Esophagus squamous epithelium (tissue), 4 donors: ENCODE data around the gene CHCHD1.

Experiments used
- CTCF ChIP-seq, 6 experiments: fragments of 450-650 bp in 4 of 6; fragments of 200-600 bp in 2 of 6; sonication (generic) in 2 of 6; IDR thresholded peaks; one replicate each; pipeline ENCODE4 v1.5.1; 2016 to 2019; ENCODE audit warnings: antibody characterized with exemption in 6 of 6, mild to moderate bottlenecking in 4 of 6, moderate library complexity in 4 of 6
- POLR2A ChIP-seq, 4 donors: fragments of 450-650 bp; IDR thresholded peaks; one replicate each; pipeline ENCODE4 v1.6.1; 2017; ENCODE audit warnings: antibody characterized with exemption in 4 of 4, mild to moderate bottlenecking in 4 of 4, moderate library complexity in 3 of 4

DNA sequence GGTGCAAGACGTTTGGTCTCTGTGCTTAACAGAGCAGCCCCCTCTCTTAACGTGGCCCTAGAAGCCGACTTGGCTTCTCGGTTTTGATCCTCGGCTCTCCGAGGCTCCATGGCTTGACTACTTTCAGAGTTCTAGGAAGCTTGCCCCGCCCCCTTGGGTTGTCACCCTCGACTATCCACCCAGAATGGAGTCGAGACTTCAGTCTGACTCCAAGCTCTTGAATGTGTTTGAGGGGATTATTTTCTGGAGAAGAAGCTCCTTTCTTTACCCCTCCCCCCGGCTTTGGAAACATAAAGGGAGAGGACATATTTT, 37.2 kb upstream of the CHCHD1 start:
- TF ChIP-seq CTCF (IDR thresholded peaks at IDR 0.05) (no peak), POLR2A (IDR thresholded peaks at IDR 0.05) (no peak)
